GM21367 (cell line): ENCODE data around the gene HAUS1.
"Not testable (repeated sequence)": the region's sequence is repeated elsewhere in the genome, so short reads cannot be mapped to it uniquely, and the experiment has no call there.

Experiments
- ATAC-seq: cut with Tn5 transposase; IDR thresholded peaks from one replicate; pipeline ENCODE4 v1.9.1; 2021; ENCODE audit not compliant: unreplicated experiment

The HAUS1 gene

DNA sequence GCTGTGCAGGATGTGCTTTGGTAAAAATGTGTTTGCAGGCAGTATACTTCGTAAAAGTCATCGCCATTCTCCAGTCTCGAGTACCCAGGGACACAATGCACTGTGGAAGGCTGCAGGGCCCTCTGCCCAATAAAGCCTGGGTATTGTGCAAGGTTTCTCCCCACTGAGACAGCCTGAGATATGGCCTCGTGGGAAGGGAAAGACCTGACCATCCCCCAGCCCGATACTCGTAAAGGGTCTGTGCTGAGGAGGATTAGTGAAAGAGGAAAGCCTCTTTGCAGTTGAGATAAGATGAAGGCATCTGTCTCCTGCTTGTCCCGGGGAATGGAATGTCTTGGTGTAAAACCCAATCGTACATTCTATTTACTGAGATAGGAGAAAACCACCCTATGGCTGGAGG lies 15.7 kb upstream of the HAUS1 start:
- ATAC-seq, result not testable (repeated sequence)

DNA sequence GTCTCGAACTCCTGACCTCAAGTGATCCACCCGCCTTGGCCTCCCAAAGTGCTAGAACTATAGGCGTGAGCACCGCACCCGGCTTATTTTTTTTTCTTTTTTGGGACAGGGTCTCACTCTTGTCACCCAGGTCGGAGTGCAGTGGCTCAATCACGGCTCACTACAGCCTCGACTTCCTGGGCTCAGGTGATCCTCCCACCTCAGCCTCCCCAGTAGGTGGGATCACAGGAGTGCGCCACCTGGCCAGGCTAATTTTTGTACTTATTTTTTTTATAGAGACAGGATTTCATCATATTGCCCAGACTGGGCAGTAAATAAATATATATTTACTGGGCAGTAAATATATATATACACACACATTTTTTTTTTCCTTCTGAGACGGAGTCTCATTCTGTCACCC lies 8.7 kb upstream of the HAUS1 start:
- no peak for ATAC-seq

DNA sequence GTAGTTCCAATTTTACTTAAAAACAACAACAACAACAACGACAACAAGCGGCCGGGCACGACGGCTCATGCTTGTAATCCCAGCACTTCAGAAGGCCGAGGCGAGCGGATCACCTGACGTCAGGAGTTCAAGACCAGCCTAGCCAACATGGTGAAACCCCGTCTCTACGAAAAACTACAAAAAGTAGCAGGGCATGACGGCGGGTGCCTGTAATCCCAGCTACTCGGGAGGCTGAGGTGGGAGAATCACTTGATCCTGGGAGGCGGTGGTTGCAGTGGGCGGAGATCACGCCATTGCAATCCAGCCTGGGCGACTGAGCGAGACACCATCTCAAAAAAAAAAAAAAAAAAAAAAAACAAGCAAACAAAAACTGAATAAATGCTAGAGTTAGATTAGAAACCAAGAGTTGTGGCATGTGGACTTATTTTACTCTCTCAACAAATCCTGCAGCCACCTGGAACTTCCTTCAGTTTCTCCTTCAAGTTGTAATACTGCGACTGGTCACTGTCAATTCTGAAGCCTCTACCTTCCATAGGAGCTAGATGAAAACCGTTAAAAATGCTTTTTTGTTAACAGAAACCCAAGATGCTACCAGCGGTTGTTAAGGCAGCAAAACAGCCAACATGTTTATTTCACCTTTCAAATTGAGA lies 7.4 kb upstream of the HAUS1 start:
- ATAC-seq, result no peak

DNA sequence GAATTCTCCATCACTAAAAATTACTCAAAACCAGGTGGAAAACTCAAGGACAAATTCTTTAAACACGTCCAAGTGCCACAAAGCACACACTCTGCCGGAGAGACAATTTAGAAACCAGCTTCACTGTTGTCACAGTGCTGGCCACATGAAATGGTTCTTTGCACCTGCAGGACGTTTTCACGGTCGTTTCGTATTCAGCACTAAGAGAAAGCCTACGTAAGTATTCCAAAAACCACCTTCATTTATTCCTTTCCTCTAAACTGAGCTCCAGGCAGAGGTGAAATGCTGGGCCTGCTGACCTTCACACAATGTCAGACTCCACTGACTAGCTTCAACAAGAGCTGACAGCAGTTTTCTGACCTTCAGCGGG lies 6.8 kb upstream of the HAUS1 start:
- ATAC-seq, result peak; percentile 17

DNA sequence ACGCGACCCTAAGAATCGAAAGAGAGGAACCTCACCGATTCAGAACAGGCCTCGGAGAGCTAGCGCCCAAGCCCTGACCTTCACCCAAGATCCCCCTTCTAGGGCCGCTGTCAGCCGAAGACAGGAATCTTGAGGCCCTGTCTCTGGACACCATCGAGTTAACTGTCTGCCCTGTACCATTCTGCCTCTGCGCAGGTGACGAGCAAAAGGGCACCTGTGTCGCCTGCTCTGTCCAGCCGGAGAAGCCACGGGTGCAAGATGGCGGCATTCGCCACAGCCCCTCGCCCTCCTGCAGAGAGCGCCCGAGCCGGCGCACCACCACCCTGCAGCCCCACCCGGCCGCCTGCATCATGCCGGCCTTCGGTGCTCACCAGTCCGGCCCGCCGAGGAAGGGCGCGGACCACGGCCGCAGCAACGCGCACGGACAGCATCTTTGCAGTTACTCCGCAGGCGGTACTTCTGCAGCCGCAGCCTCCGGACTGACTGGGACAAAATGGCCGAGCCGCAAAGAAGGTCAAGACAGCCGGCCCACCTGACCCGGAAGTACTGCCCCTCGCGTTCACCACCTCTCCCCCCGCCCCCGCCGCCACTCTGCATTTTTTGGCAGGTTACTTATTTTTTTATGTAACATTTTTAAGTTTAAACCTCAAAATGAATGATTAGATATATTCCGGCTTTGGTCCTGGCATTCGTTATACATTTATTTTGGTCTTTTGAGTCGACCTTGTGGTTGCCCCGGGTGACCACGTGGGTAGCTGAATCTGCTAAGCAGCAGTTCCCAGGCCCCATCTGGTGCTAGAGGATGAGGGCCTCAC lies 6.2 kb upstream of the HAUS1 start, which contains the start of gene ATP5F1A:
TSS of gene ATP5F1A (minus strand) at position 496 of the 815 bp plus-strand sequence. CDS start at position 431, 65 bp downstream.
- peak; percentile 79 for ATAC-seq

DNA sequence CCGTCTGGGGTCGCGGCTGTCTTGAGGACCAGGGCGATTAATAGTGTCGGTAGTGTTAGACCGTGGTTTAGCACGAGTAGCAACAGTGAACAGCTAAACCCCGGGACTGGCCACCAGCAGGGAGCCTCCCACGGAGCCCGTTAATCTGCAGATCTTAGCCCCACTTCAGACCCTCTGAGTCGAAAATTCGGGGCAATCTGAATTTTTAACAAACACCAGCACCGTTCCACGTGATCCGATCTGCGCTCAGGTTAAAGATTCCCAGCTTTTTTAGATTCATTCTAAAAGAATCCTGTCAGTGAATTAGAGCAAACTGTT lies 5.6 kb upstream of the HAUS1 start:
- ATAC-seq, result no peak

DNA sequence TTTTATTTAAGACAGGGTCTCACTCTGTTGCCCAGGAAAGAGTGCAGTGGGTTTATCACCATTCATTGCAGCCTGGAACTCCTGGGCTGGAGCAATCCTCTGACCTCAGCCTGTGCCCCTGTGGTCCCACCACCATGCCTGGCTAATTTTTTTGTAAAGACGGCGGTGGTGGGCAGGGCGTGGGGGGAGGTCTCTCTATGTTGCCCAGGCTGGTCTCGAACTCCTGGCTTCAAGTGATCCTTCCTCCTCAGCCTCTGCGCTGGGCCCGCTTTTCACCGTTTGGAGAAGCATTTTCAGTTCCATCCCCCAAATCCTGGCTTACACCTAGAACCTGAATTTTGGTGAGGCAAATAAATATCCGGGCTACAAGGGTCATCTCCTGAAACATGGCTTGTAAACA lies 4.7 kb upstream of the HAUS1 start:
- ATAC-seq, result no peak

DNA sequence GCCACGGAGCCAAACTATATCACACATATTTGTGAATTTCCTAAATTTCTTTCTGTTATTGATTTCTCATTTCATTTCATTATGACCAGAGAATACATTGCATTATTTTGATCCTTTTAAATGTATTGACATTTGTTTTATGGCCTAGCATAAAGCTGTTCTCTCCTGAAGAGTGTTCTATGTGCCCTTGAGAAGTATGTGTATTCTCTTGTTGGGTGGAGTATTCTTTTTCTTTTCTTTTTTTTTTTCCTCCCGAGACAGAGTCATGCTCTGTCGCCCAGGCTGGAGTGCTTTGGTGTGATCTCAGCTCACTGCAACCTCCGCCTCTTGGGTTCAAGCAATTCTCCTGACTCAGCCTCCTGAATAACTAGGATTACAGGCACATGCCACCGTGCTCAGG lies 5.2 kb downstream of the HAUS1 start:
- no peak for ATAC-seq

DNA sequence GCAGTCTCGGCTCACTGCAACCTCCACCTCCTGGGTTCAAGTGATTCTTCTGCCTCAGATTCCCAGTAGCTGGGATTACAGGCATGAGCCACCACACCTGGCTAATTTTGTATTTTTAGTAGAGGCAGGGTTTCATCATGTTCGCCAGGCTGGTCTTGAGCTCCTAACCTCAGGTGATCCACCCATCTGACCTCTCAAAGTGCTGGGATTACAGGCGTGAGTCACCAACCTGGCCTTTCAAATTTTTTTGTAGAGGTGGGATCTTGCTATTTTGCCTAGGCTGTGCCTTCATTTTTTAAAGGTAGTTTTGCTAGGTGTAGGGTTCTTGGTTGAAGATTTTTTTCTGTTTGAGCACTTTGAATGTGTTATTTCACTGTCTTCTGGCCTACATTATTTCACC lies 6.2 kb downstream of the HAUS1 start:
- ATAC-seq, result no peak

DNA sequence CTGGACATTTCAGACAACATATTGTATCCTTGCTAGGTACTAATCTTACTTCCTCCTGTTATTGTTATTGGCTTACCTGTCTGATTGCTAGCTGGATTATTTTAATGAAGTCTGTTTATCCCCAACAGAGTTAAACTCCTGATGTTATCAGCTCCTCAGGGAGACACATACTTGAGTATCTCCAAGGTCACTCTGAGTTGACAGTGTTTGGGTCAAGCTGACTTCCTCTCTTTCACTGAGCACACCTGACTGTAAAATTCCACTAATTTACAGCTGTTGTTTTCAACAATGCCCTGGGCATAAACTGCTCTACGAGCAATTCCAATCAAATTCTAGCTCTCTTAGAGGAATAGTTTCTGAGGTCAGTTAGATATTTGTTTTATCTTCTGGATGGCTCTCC lies 9.6 kb downstream of the HAUS1 start:
- no peak for ATAC-seq

DNA sequence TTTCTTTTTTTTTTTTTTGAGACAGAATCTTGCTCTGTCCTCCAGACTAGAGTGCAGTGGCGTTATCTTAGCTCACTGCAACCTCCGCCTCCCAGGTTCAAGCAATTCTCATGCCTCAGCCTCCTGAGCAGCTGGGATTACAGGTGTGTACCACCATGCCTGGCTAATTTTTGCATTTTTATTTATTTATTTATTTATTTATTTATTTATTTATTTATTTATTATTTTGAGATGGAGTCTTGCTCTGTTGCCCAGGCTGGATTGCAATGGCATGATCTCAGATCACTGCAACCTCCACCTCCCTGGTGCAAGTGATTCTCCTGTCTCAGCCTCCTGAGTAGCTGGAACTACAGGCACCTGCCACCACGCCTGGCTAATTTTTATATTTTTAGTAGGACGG lies 22.4 kb downstream of the HAUS1 start:
- not testable (repeated sequence) for ATAC-seq

DNA sequence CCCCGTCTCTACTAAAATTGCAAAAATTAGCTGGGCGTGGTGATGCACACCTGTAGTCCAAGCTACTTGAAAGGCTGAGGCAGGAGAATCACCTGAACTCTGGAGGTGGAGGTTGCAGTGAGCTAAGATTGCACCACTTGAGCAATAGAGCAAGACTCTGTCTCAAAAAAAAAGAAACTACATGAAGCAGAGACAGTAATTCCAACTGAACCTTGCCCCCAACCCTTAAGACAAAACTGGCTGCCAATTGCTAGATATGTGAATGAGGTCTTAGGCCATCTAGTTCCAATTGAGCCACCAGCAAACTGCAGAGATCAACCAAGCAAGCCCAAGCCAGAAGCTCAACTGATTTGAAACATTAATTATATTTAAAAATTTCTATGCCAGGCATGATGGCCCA lies 25.9 kb downstream of the HAUS1 start:
- no peak for ATAC-seq

DNA sequence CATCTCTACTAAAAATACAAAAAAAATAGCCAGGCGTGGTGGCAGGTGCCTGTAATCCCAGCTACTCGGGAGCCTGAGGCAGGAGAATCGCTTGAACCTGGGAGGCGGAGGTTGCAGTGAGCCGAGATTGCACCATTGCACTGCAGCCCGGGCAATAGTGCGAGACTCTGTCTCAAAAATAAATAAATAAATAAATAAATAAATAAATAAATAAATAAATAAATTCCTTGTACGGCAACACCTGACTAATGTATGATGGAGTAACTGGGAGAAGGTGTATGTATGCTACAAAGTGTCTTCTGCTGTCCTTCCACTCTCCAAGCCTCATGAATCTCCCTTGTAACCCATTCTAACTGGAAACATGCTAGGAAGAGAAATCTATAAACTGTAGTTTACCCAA lies 26.4 kb downstream of the HAUS1 start:
- ATAC-seq, result not testable (repeated sequence)

DNA sequence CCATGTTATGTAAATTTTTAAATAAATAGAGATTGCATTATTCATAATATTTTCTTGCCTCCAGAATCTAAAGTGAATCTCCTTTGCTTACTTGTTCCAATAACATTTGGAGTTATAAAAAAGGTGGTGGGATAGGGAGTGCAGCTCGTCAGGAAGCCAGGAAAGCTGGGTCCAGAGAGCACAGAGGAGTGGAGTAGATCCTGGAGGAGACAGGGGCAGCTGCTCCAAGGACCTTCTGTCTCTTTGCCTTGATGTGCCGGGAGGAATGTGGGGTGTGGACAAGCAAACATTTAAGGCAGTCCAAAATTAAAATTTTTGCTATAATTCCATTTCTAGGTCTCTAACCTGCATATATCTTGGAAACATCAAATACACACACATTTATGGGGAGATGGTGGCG lies 29.3 kb downstream of the HAUS1 start:
- no peak for ATAC-seq

DNA sequence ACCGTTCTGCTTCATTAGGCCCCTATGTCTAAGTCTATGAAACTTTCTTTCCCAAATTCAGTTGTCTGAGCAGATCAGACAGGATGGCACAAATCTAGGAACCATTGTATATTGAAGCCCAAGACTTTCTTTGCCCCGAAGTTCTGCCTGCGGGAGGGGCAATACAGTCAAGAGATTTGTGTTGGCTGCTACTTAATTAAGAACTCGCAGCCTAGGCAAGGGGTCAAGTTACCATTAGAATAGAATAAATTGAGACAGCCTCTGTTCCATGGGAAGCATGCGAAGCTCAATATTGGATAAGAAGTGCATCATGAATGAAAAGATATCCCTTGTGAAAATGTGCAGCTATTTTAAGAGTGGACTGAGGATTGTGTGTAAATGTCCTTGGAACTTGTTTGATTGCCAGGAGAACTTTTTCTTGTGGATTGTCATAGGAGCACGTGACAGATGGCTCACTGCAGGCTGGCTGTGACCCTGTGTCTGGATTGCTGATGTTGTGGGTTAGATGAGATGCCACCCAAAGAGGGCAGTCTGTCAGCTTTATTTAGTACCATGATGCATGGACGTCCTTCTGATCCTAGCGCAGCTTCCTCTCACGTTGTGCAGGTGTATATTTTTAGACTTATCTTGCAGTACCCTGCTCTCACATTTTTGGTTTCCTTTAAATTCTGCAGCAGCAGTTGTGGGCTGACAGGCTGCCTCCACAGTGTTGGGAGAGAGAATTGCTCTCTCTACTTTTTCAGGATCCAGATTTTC lies 30.9 kb downstream of the HAUS1 start:
- no peak for ATAC-seq

DNA sequence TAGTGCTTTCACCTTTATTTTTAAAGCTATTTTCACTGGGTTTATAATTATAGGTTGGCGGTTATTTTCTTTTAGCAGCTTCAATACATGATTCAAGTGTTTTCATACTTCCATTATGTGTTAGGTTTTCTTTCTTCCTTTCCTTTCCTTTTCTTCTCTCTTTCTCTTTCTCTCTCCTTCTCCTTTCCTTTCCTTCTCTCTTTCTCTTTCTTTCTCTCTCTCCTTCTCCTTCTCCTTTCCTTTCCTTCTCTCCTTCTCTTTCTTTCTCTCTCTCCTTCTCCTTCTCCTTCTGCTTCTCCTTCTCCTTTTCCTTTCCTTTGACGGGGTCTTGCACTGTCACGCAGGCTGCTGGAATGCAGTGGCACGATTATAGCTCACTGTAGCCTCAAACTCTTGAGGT lies 36.0 kb downstream of the HAUS1 start:
- no peak for ATAC-seq

DNA sequence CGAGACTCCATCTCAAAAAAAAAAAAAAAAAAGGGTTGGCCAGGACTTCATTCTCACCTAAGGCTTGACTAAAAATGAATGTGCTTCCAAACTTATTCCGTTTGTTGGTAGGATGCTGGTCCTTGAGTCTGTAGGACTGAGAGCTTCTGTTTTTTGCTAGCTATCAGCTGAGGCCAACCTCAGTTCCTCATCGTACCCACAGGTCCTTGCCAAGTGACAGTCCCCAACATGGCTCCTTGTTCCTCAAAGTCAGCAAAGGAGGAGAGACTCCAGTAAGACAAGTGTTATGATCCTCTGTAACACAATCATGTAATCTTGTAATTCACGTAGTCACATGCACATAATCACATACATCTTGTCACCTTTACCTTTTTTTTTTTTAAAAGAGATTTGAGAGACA lies 37.0 kb downstream of the HAUS1 start:
- ATAC-seq, result no peak

DNA sequence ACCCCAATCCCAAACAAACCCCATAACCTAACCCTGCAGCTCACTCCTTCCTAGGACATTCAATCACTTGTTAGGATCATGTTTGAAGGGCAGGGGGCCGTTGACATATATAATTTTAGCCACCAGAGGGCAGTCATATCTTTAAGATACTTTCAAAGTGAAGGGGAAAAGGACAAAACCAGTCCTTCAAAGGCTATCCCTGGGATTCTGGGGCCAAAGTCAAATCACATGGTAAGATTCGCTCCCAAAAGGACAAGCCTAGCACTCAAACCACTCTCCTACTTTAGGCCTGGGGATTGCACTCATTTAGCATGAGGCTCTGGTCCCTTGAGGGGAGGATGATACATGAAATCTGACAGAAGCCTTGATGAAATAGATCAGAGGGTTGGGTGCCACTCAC lies 44.6 kb downstream of the HAUS1 start:
- no peak for ATAC-seq

DNA sequence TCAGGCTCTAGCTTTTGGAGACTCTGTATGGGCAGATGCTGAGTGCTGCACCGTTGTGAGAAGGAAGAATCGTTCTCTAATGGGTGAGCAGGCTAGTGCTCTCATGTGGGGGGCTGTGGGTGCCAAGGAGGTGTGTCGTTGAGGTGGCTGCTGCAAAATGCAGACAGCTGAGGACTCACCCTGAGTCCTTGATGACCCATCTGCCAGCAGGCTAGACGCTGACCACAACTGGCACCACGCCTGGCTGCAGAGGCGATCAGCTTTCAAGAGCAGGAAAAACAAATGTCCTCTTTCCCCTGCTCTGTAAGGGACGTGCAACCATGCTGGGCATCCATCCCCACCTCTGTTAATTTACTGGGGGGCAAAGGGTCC lies 48.2 kb downstream of the HAUS1 start:
- no peak for ATAC-seq

DNA sequence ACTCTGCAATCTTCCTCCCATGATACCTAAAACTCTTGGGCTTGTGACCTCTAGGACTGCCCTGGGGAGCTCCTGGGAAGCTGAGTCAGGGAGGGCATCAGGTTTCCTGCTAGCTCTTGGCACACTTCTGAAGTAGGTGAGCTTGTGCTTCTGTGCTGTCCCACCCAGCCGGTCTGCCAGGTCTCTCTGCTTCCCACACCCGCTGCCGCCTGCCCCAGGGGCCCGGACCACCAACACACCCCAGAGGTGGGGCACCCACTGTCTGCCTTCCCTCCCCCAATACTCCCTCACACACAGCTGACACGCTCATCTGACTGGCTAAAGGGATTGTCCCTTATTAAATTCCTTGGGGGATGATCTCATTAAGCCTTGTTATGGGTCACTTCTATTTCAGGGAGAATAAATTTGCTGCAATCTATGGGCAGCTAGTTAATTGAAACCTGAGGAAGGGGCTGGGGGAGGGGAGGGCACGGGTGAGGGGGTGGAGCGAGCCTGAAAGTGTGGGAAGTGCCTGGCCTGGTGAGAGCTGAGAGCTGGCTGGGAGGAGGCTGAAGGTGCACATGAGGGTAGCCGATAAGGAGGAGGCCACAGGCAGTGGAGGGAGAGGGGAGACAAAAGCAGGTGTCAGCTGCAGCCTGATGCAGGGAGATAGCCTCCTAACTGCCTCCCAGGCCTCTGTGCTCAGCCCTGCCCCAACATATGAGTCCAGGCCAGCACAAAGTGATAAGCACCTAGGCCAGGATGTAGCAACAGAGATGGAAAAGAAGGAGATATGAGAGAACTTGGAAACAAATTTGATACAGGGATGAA lies 48.8 kb downstream of the HAUS1 start:
- ATAC-seq, result no peak

DNA sequence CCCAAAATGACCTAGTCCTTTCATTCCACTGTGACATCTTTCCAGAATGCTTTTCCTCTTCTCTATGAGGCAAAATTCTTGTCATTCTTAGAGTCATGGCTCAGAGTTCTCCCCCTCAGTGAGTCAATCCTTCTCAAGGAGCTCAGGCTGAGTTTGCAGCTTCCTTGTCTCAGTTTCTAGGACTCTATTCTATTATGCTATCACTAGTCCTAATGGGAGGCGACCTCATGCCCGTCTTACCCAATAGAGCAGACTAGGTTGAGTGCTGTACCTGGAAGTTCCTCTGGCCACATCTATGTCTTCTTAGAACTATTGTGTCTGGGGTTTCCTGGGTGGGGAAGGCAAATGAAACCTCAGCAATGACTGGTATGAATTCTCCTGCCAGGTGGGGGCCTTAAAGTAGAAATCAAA lies 51.5 kb downstream of the HAUS1 start:
- no peak for ATAC-seq
